GM23338 (cell line): ENCODE data around the gene EIF4A3. TPM values are rescaled to one million over a fixed set of nuclear protein-coding genes. Genes with fewer than 3 reads are reported as not detected.

Source experiments
- ATAC-seq: fragments of 200-7000 bp; cut with Tn5 transposase; 3 replicates; pipeline ENCODE4 v1.9.1; 2020
- DNase-seq: peaks from one replicate; pipeline ENCODE4 v3.0.0-alpha.2; 2015; ENCODE audit warnings: low spot score
- H2AFZ ChIP-seq: fragments of 200-600 bp; sonication (generic); 2 replicates; pipeline ENCODE4 v1.8.0; 2016; ENCODE audit warnings: antibody characterized with exemption, mild to moderate bottlenecking, moderate library complexity
- H3F3A ChIP-seq: fragments of 200-600 bp; sonication (generic); replicated peaks from 2 replicates; pipeline ENCODE4 v1.8.0; 2017; ENCODE audit warnings: antibody characterized with exemption, mixed run types, low read depth
- H3K27ac ChIP-seq: fragments of 200-600 bp; sonication (generic); 2 replicates; pipeline ENCODE4 v1.6.1; 2016; ENCODE audit warnings: low read depth
- H3K27me3 ChIP-seq: fragments of 200-600 bp; sonication (generic); 2 replicates; pipeline ENCODE4 v1.8.0; 2016; ENCODE audit warnings: mild to moderate bottlenecking, mixed run types, moderate library complexity; ENCODE audit not compliant: insufficient read depth
- H3K36me3 ChIP-seq: fragments of 200-600 bp; sonication (generic); 2 replicates; pipeline ENCODE4 v1.8.0; 2016; ENCODE audit warnings: mild to moderate bottlenecking; ENCODE audit not compliant: insufficient read depth
- H3K4me1 ChIP-seq: fragments of 200-600 bp; sonication (generic); 2 replicates; pipeline ENCODE4 v1.8.0; 2016; ENCODE audit warnings: mild to moderate bottlenecking, moderate library complexity; ENCODE audit not compliant: insufficient read depth
- H3K4me2 ChIP-seq: fragments of 200-600 bp; sonication (generic); 2 replicates; pipeline ENCODE4 v1.7.1; 2017; ENCODE audit warnings: mixed run types
- H3K4me3 ChIP-seq: fragments of 200-600 bp; sonication (generic); 2 replicates; pipeline ENCODE4 v1.6.1; 2016; ENCODE audit warnings: mixed run types
- H3K79me2 ChIP-seq: fragments of 200-600 bp; sonication (generic); replicated peaks from 2 replicates; pipeline ENCODE4 v1.8.0; 2017; ENCODE audit warnings: mild to moderate bottlenecking; ENCODE audit not compliant: insufficient read depth
- H3K9me2 ChIP-seq: fragments of 200-600 bp; sonication (generic); 2 replicates; pipeline ENCODE4 v1.8.0; 2017; ENCODE audit not compliant: insufficient read depth
- H4K20me1 ChIP-seq: fragments of 200-600 bp; sonication (generic); replicated peaks from 2 replicates; pipeline ENCODE4 v1.8.0; 2017; ENCODE audit warnings: mild to moderate bottlenecking; ENCODE audit not compliant: insufficient read depth
- H3K27ac Mint-ChIP-seq: 2 replicates; pipeline ENCODE4 v1.8.0; 2020; ENCODE audit warnings: inconsistent platforms, mild to moderate bottlenecking, moderate library complexity, mixed read lengths
- H3K27me3 Mint-ChIP-seq: 3 replicates; pipeline ENCODE4 v1.8.0; 2022; ENCODE audit warnings: low read depth, mild to moderate bottlenecking, moderate library complexity, mixed read lengths, inconsistent platforms; ENCODE audit not compliant: insufficient read depth, poor library complexity
- H3K36me3 Mint-ChIP-seq: 3 replicates; pipeline ENCODE4 v1.8.0; 2021; ENCODE audit warnings: low read depth, mild to moderate bottlenecking, inconsistent platforms, moderate library complexity, mixed read lengths
- H3K4me1 Mint-ChIP-seq: 3 replicates; pipeline ENCODE4 v1.8.0; 2020; ENCODE audit warnings: mild to moderate bottlenecking, inconsistent platforms, mixed read lengths
- H3K4me3 Mint-ChIP-seq: 3 replicates; pipeline ENCODE4 v1.8.0; 2021; ENCODE audit warnings: moderate library complexity, mild to moderate bottlenecking, inconsistent platforms, mixed read lengths
- H3K9me3 Mint-ChIP-seq: 3 replicates; pipeline ENCODE4 v1.8.0; 2020; ENCODE audit warnings: moderate library complexity, mild to moderate bottlenecking, inconsistent platforms, mixed read lengths
- CREB1 ChIP-seq: fragments of 250-450 bp; sonication (Bioruptor Pico); IDR thresholded peaks from 2 replicates; pipeline ENCODE4 v1.5.0; 2020; ENCODE audit warnings: low read depth, mild to moderate bottlenecking, moderate library complexity
- EZH2 ChIP-seq: fragments of 200-600 bp; sonication (generic); IDR thresholded peaks from one replicate; pipeline ENCODE4 v1.8.0; 2017; ENCODE audit warnings: antibody characterized with exemption, mild to moderate bottlenecking, low read depth; ENCODE audit not compliant: unreplicated experiment
- EZH2phosphoT487 ChIP-seq: fragments of 200-600 bp; sonication (generic); IDR thresholded peaks from one replicate; pipeline ENCODE4 v1.8.1; 2018; ENCODE audit warnings: antibody characterized with exemption; ENCODE audit not compliant: unreplicated experiment
- JUNB ChIP-seq: IDR thresholded peaks from one replicate; pipeline ENCODE4 v1.6.1; 2016; ENCODE audit warnings: antibody characterized with exemption; ENCODE audit not compliant: unreplicated experiment
- NANOG ChIP-seq: IDR thresholded peaks from 2 replicates; pipeline ENCODE4 v1.6.1; 2016; ENCODE audit warnings: antibody characterized with exemption, borderline replicate concordance
- POLR2AphosphoS5 ChIP-seq: IDR thresholded peaks from 2 replicates; pipeline ENCODE4 v1.6.1; 2016; ENCODE audit warnings: antibody characterized with exemption, low read depth
- STAT1 ChIP-seq: IDR thresholded peaks from one replicate; pipeline ENCODE4 v1.6.1; 2016; ENCODE audit warnings: antibody characterized with exemption; ENCODE audit not compliant: unreplicated experiment
- ZNF114 ChIP-seq: fragments of 250-450 bp; sonication (Bioruptor Pico); IDR thresholded peaks from 2 replicates; pipeline ENCODE4 v1.5.0; 2020; ENCODE audit warnings: mild to moderate bottlenecking, moderate library complexity
- ZNF331 ChIP-seq: fragments of 250-450 bp; sonication (Bioruptor Pico); IDR thresholded peaks from 2 replicates; pipeline ENCODE4 v1.5.0; 2020; ENCODE audit warnings: low read depth, mild to moderate bottlenecking, moderate library complexity
- polyA plus RNA-seq: library from polyadenylated mRNA; unstranded; fragments of >200 nt; fragmentation: Nextera tagmentation; extraction: Ambion mirVana; gene quantifications from 2 replicates; pipeline ENCODE4 v1.2.1, GENCODE V29; 2016
- total RNA-seq: library from RNA; depleted of rRNA; stranded (reverse); fragments of >200 nt; shearing (Covaris generic); gene quantifications from 2 replicates; pipeline ENCODE4 v1.2.3, GENCODE V29; 2014
- TF ChIP-seq, protein P1 (sequence below): IDR thresholded peaks from 2 replicates; pipeline ENCODE4 v1.6.1; 2016; ENCODE audit warnings: antibody characterized with exemption
- TF ChIP-seq, protein P2 (sequence below), 2 experiments: fragments of 200-600 bp in 1 of 2; sonication (generic) in 1 of 2; conservative IDR thresholded peaks; 2 replicates each; pipeline versions ENCODE4 v1.5.1 to v1.6.1; 2016 to 2017; ENCODE audit warnings: antibody characterized with exemption in 2 of 2, low read depth in 2 of 2, mild to moderate bottlenecking in 2 of 2, moderate library complexity in 1 of 2
- TF ChIP-seq, protein P3 (sequence below): fragments of 250-450 bp; sonication (Bioruptor Pico); IDR thresholded peaks from 2 replicates; pipeline ENCODE4 v1.5.0; 2020; ENCODE audit warnings: mild to moderate bottlenecking, moderate library complexity
- TF ChIP-seq, protein P4 (sequence below): IDR thresholded peaks from one replicate; pipeline ENCODE4 v1.6.1; 2018; ENCODE audit warnings: antibody characterized with exemption; ENCODE audit not compliant: unreplicated experiment

EIF4A3 gene
- total and polyA plus RNA-seq, 2 experiments from 2014 or later, result 146 to 156 TPM

DNA sequence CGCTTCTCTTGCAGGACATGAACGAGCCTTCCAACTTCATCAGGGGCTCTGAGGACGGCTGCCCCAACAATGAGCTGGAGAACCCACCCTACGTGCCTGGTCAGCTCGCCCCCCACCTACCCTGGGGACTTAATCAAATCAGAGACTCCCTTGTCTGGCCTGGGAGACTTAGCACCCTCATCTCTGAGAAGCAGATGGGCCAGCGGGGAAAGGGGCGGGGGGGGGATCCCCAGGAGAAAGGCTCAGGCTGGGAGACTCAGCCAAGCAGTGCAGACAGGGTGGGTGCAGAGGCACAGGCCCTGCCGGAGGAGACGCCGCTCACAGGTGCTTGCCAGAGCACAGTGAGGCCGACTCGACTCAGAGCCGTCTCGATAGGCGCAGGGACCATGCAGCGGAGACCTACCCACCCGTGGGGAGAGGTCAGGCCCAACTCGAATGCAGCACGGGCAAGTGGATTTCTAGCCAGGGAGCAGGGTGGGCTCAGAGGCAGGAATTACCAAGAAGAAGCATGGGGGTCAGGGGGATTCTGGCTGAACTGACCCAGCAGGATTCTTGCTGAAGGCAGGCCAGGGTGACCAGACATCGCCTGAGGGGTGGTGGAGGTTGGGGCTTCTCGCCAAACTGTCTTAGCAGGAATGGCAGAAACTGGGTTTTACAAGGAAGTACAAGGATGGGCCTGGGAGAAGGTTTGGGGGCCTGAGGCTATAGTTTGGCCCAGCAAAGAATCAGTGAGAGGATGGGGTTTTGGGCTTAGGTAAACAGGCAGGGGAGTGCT is 35.8 kb downstream of the EIF4A3 start:
- Histone ChIP-seq H3F3A (0 out of 2 replicates have a peak, but pooled peaks cover 5% of the 10 kb centered on the region), H3K9me2 (no peaks in the 10 kb centered on the region), H3K36me3 (no peaks in the 10 kb centered on the region; the same call in 1 of the 2 replicates), H3K79me2 (no peaks in the 10 kb centered on the region), H2AFZ (no peak overlapping the region), H3K4me3 (no peak overlapping the region), H3K27ac (no peak overlapping the region), H3K4me1 (peaks cover 3% of the 10 kb centered on the region; the same call in 1 of the 2 replicates), H4K20me1 (no peaks in the 10 kb centered on the region), H3K27me3 (no peaks in the 10 kb centered on the region), H3K4me2 (no peak overlapping the region)
- no peak for TF ChIP-seq ZNF331 (CRISPR knock-in tag)
- TF ChIP-seq EZH2phosphoT487, result no peak
- no peak for TF ChIP-seq CREB1 (CRISPR knock-in tag)
- TF ChIP-seq ZNF114 (CRISPR knock-in tag), result no peak
- TF ChIP-seq POLR2AphosphoS5, result no peak
- TF ChIP-seq, protein P1, sequence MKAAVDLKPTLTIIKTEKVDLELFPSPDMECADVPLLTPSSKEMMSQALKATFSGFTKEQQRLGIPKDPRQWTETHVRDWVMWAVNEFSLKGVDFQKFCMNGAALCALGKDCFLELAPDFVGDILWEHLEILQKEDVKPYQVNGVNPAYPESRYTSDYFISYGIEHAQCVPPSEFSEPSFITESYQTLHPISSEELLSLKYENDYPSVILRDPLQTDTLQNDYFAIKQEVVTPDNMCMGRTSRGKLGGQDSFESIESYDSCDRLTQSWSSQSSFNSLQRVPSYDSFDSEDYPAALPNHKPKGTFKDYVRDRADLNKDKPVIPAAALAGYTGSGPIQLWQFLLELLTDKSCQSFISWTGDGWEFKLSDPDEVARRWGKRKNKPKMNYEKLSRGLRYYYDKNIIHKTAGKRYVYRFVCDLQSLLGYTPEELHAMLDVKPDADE, result no peak
- TF ChIP-seq, protein P2, sequence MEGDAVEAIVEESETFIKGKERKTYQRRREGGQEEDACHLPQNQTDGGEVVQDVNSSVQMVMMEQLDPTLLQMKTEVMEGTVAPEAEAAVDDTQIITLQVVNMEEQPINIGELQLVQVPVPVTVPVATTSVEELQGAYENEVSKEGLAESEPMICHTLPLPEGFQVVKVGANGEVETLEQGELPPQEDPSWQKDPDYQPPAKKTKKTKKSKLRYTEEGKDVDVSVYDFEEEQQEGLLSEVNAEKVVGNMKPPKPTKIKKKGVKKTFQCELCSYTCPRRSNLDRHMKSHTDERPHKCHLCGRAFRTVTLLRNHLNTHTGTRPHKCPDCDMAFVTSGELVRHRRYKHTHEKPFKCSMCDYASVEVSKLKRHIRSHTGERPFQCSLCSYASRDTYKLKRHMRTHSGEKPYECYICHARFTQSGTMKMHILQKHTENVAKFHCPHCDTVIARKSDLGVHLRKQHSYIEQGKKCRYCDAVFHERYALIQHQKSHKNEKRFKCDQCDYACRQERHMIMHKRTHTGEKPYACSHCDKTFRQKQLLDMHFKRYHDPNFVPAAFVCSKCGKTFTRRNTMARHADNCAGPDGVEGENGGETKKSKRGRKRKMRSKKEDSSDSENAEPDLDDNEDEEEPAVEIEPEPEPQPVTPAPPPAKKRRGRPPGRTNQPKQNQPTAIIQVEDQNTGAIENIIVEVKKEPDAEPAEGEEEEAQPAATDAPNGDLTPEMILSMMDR (conservative IDR thresholded peaks at IDR 0.05; ENCODE audit: low read depth in 2 of 2), result no peak
- TF ChIP-seq STAT1, result no peak
- TF ChIP-seq, protein P3, sequence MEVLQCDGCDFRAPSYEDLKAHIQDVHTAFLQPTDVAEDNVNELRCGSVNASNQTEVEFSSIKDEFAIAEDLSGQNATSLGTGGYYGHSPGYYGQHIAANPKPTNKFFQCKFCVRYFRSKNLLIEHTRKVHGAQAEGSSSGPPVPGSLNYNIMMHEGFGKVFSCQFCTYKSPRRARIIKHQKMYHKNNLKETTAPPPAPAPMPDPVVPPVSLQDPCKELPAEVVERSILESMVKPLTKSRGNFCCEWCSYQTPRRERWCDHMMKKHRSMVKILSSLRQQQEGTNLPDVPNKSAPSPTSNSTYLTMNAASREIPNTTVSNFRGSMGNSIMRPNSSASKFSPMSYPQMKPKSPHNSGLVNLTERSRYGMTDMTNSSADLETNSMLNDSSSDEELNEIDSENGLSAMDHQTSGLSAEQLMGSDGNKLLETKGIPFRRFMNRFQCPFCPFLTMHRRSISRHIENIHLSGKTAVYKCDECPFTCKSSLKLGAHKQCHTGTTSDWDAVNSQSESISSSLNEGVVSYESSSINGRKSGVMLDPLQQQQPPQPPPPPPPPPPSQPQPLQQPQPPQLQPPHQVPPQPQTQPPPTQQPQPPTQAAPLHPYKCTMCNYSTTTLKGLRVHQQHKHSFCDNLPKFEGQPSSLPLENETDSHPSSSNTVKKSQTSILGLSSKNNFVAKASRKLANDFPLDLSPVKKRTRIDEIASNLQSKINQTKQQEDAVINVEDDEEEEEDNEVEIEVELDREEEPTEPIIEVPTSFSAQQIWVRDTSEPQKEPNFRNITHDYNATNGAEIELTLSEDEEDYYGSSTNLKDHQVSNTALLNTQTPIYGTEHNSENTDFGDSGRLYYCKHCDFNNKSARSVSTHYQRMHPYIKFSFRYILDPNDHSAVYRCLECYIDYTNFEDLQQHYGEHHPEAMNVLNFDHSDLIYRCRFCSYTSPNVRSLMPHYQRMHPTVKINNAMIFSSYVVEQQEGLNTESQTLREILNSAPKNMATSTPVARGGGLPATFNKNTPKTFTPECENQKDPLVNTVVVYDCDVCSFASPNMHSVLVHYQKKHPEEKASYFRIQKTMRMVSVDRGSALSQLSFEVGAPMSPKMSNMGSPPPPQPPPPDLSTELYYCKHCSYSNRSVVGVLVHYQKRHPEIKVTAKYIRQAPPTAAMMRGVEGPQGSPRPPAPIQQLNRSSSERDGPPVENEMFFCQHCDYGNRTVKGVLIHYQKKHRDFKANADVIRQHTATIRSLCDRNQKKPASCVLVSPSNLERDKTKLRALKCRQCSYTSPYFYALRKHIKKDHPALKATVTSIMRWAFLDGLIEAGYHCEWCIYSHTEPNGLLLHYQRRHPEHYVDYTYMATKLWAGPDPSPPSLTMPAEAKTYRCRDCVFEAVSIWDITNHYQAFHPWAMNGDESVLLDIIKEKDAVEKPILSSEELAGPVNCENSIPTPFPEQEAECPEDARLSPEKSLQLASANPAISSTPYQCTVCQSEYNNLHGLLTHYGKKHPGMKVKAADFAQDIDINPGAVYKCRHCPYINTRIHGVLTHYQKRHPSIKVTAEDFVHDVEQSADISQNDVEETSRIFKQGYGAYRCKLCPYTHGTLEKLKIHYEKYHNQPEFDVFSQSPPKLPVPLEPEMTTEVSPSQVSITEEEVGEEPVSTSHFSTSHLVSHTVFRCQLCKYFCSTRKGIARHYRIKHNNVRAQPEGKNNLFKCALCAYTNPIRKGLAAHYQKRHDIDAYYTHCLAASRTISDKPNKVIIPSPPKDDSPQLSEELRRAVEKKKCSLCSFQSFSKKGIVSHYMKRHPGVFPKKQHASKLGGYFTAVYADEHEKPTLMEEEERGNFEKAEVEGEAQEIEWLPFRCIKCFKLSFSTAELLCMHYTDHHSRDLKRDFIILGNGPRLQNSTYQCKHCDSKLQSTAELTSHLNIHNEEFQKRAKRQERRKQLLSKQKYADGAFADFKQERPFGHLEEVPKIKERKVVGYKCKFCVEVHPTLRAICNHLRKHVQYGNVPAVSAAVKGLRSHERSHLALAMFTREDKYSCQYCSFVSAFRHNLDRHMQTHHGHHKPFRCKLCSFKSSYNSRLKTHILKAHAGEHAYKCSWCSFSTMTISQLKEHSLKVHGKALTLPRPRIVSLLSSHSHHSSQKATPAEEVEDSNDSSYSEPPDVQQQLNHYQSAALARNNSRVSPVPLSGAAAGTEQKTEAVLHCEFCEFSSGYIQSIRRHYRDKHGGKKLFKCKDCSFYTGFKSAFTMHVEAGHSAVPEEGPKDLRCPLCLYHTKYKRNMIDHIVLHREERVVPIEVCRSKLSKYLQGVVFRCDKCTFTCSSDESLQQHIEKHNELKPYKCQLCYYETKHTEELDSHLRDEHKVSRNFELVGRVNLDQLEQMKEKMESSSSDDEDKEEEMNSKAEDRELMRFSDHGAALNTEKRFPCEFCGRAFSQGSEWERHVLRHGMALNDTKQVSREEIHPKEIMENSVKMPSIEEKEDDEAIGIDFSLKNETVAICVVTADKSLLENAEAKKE (CRISPR knock-in tag), result no peak
- TF ChIP-seq JUNB, result no peak
- no peak for TF ChIP-seq EZH2
- TF ChIP-seq NANOG, result no peak
- TF ChIP-seq, protein P4, sequence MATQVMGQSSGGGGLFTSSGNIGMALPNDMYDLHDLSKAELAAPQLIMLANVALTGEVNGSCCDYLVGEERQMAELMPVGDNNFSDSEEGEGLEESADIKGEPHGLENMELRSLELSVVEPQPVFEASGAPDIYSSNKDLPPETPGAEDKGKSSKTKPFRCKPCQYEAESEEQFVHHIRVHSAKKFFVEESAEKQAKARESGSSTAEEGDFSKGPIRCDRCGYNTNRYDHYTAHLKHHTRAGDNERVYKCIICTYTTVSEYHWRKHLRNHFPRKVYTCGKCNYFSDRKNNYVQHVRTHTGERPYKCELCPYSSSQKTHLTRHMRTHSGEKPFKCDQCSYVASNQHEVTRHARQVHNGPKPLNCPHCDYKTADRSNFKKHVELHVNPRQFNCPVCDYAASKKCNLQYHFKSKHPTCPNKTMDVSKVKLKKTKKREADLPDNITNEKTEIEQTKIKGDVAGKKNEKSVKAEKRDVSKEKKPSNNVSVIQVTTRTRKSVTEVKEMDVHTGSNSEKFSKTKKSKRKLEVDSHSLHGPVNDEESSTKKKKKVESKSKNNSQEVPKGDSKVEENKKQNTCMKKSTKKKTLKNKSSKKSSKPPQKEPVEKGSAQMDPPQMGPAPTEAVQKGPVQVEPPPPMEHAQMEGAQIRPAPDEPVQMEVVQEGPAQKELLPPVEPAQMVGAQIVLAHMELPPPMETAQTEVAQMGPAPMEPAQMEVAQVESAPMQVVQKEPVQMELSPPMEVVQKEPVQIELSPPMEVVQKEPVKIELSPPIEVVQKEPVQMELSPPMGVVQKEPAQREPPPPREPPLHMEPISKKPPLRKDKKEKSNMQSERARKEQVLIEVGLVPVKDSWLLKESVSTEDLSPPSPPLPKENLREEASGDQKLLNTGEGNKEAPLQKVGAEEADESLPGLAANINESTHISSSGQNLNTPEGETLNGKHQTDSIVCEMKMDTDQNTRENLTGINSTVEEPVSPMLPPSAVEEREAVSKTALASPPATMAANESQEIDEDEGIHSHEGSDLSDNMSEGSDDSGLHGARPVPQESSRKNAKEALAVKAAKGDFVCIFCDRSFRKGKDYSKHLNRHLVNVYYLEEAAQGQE, result no peak
- H3K27me3 Mint-ChIP-seq, result peaks cover under 1% of the 10 kb centered on the region
- peaks cover 20% of the 10 kb centered on the region; the same call in 2 of the 3 replicates for H3K36me3 Mint-ChIP-seq
- no peak overlapping the region; the same call in 2 of the 3 replicates for H3K4me3 Mint-ChIP-seq
- peak overlapping the region; percentile 32; the same call in 1 of the 2 replicates for H3K27ac Mint-ChIP-seq
- ATAC-seq (no peak), DNase-seq (no peak)
- peaks cover 14% of the 10 kb centered on the region for H3K4me1 Mint-ChIP-seq
- H3K9me3 Mint-ChIP-seq, result no peaks in the 10 kb centered on the region; the same call in 1 of the 3 replicates
